ENCODE results near the gene TTC38.
A peak's percentile ranks its signal among the peaks of the same experiment; 100 is the strongest.

TTC38 gene

GRCh38 chr22:46240073-46240472, 27.7 kb upstream of the TTC38 start:
- Mint-ChIP-seq H3K36me3 (peaks cover 25% of the 10 kb centered on the region), H3K4me1 (peaks cover 10% of the 10 kb centered on the region), H3K27ac (no peak overlapping the region), H3K27me3 (no peaks in the 10 kb centered on the region), H3K9me3 (no peaks in the 10 kb centered on the region), H3K4me3 (no peak overlapping the region)
- ATAC-seq: no peak

GRCh38 chr22:46240506-46240905, 27.3 kb upstream of the TTC38 start:
- Mint-ChIP-seq H3K27me3 (no peaks in the 10 kb centered on the region), H3K4me3 (no peak overlapping the region), H3K36me3 (peaks cover 20% of the 10 kb centered on the region), H3K4me1 (peaks cover 10% of the 10 kb centered on the region), H3K9me3 (no peaks in the 10 kb centered on the region), H3K27ac (no peak overlapping the region)
- ATAC-seq: no peak

- Mint-ChIP-seq H3K4me1 (peaks cover 10% of the 10 kb centered on the region), H3K4me3 (no peak overlapping the region), H3K9me3 (no peaks in the 10 kb centered on the region), H3K36me3 (peaks cover 16% of the 10 kb centered on the region), H3K27me3 (no peaks in the 10 kb centered on the region), H3K27ac (no peak overlapping the region)
- no peak for ATAC-seq
Measured at GRCh38 chr22:46240907-46241306, 26.9 kb upstream of the TTC38 start.

GRCh38 chr22:46241396-46242007, 26.3 kb upstream of the TTC38 start:
- Mint-ChIP-seq H3K27ac (no peak overlapping the region), H3K4me3 (no peak overlapping the region), H3K4me1 (peaks cover 10% of the 10 kb centered on the region), H3K27me3 (no peaks in the 10 kb centered on the region), H3K36me3 (peaks cover 17% of the 10 kb centered on the region), H3K9me3 (no peaks in the 10 kb centered on the region)
- no peak for ATAC-seq

- H3K36me3 Mint-ChIP-seq: peaks cover 16% of the 10 kb centered on the region
- H3K4me3 Mint-ChIP-seq: no peak overlapping the region
- peaks cover 10% of the 10 kb centered on the region for H3K4me1 Mint-ChIP-seq
- H3K9me3 Mint-ChIP-seq: no peaks in the 10 kb centered on the region
- no peak for ATAC-seq
- H3K27ac Mint-ChIP-seq: no peak overlapping the region
- no peaks in the 10 kb centered on the region for H3K27me3 Mint-ChIP-seq
Measured at GRCh38 chr22:46242076-46242475, 25.7 kb upstream of the TTC38 start.

GRCh38 chr22:46244771-46245170, 23.0 kb upstream of the TTC38 start:
- Mint-ChIP-seq H3K4me1 (peaks cover 22% of the 10 kb centered on the region), H3K9me3 (no peaks in the 10 kb centered on the region), H3K27ac (no peak overlapping the region), H3K36me3 (peaks cover 16% of the 10 kb centered on the region), H3K4me3 (no peak overlapping the region), H3K27me3 (no peaks in the 10 kb centered on the region)
- ATAC-seq: no peak

- Mint-ChIP-seq H3K4me3 (no peak overlapping the region), H3K9me3 (no peaks in the 10 kb centered on the region), H3K27me3 (no peaks in the 10 kb centered on the region), H3K4me1 (peaks cover 16% of the 10 kb centered on the region), H3K27ac (no peak overlapping the region), H3K36me3 (peaks cover 16% of the 10 kb centered on the region)
- no peak for ATAC-seq
Measured at GRCh38 chr22:46245511-46245910, 22.3 kb upstream of the TTC38 start.

GRCh38 chr22:46246178-46246577, 21.6 kb upstream of the TTC38 start:
- H3K36me3 Mint-ChIP-seq: peaks cover 16% of the 10 kb centered on the region
- no peak overlapping the region for H3K4me3 Mint-ChIP-seq
- no peak for ATAC-seq
- no peak overlapping the region for H3K27ac Mint-ChIP-seq
- H3K9me3 Mint-ChIP-seq: no peaks in the 10 kb centered on the region
- H3K27me3 Mint-ChIP-seq: no peaks in the 10 kb centered on the region
- H3K4me1 Mint-ChIP-seq: peaks cover 22% of the 10 kb centered on the region

GRCh38 chr22:46247443-46247975, 20.3 kb upstream of the TTC38 start:
- H3K27me3 Mint-ChIP-seq: no peaks in the 10 kb centered on the region
- H3K4me1 Mint-ChIP-seq: peaks cover 29% of the 10 kb centered on the region
- ATAC-seq: no peak
- peaks cover 16% of the 10 kb centered on the region for H3K36me3 Mint-ChIP-seq
- H3K9me3 Mint-ChIP-seq: no peaks in the 10 kb centered on the region
- no peak overlapping the region for H3K4me3 Mint-ChIP-seq
- H3K27ac Mint-ChIP-seq: no peak overlapping the region

- peak; percentile 97 for ATAC-seq
- Mint-ChIP-seq H3K27ac (peak within 1 kb of the TSS; percentile 89), H3K9me3 (no peaks in the 10 kb centered on the region), H3K4me3 (peak within 1 kb of the TSS; percentile 93), H3K36me3 (peaks cover 15% of the 10 kb centered on the region), H3K4me1 (peaks cover 35% of the 10 kb centered on the region), H3K27me3 (no peaks in the 10 kb centered on the region)
Measured at GRCh38 chr22:46250035-46250782, 17.6 kb upstream of the TTC38 start, which contains the start of gene CDPF1. TSS of gene CDPF1 (minus strand) at chr22:46250293. CDS start at chr22:46248284, 2,009 bp downstream.

- H3K4me3 Mint-ChIP-seq: peak overlapping the region; percentile 93
- ATAC-seq: peak; percentile 9
- H3K27ac Mint-ChIP-seq: peak overlapping the region; percentile 89
Measured at GRCh38 chr22:46250783-46251125, 17.1 kb upstream of the TTC38 start.

GRCh38 chr22:46251266-46251665, 16.5 kb upstream of the TTC38 start:
- peaks cover 14% of the 10 kb centered on the region for H3K36me3 Mint-ChIP-seq
- no peak for ATAC-seq
- peaks cover 35% of the 10 kb centered on the region for H3K4me1 Mint-ChIP-seq
- H3K4me3 Mint-ChIP-seq: peak overlapping the region; percentile 93
- peak overlapping the region; percentile 89 for H3K27ac Mint-ChIP-seq
- H3K27me3 Mint-ChIP-seq: no peaks in the 10 kb centered on the region
- no peaks in the 10 kb centered on the region for H3K9me3 Mint-ChIP-seq

More at GRCh38 chr22:46250783-46251125, 17.1 kb upstream of the TTC38 start:
- Mint-ChIP-seq H3K27me3 (no peaks in the 10 kb centered on the region), H3K36me3 (peaks cover 15% of the 10 kb centered on the region), H3K9me3 (no peaks in the 10 kb centered on the region), H3K4me1 (peaks cover 35% of the 10 kb centered on the region)

- Mint-ChIP-seq H3K27me3 (no peaks in the 10 kb centered on the region), H3K9me3 (no peaks in the 10 kb centered on the region), H3K4me3 (no peak overlapping the region), H3K4me1 (peaks cover 35% of the 10 kb centered on the region), H3K27ac (no peak overlapping the region), H3K36me3 (peaks cover 7% of the 10 kb centered on the region)
- ATAC-seq: no peak
Measured at GRCh38 chr22:46251816-46252380, 15.9 kb upstream of the TTC38 start.

- Mint-ChIP-seq H3K4me3 (no peak overlapping the region), H3K4me1 (peaks cover 11% of the 10 kb centered on the region), H3K27me3 (peaks cover 21% of the 10 kb centered on the region), H3K9me3 (no peaks in the 10 kb centered on the region), H3K36me3 (peaks cover 6% of the 10 kb centered on the region), H3K27ac (no peak overlapping the region)
- no peak for ATAC-seq
Measured at GRCh38 chr22:46256358-46256958, 11.3 kb upstream of the TTC38 start.

GRCh38 chr22:46259374-46259773, 8.4 kb upstream of the TTC38 start:
- no peak overlapping the region for H3K4me3 Mint-ChIP-seq
- ATAC-seq: no peak
- peaks cover 3% of the 10 kb centered on the region for H3K4me1 Mint-ChIP-seq
- H3K9me3 Mint-ChIP-seq: no peaks in the 10 kb centered on the region
- H3K36me3 Mint-ChIP-seq: peaks cover 2% of the 10 kb centered on the region
- no peak overlapping the region for H3K27ac Mint-ChIP-seq
- H3K27me3 Mint-ChIP-seq: peaks cover 47% of the 10 kb centered on the region

Data from stimulated activated memory B cell treated with anti-CD40 and anti-IgM and Interleukin-4, amounts not matched to agents 10 μg/mL and 1 μg/mL and 100 μg/mL, for 72 hours (primary cell).